WTC11 (cell line): Measurements from ENCODE around the gene THAP6.

Source experiments
- TF ChIP-seq, protein P1 (sequence below): sonication (generic); formaldehyde crosslinking; IDR thresholded peaks from 2 replicates; pipeline ENCODE4 v1.8.0; 2023; ENCODE audit warnings: missing genetic modification reagents
- TF ChIP-seq, protein P2 (sequence below): fragments of 200-600 bp; IDR thresholded peaks from 2 replicates; pipeline ENCODE4 v1.8.0; 2022; ENCODE audit warnings: antibody characterized with exemption

DNA sequence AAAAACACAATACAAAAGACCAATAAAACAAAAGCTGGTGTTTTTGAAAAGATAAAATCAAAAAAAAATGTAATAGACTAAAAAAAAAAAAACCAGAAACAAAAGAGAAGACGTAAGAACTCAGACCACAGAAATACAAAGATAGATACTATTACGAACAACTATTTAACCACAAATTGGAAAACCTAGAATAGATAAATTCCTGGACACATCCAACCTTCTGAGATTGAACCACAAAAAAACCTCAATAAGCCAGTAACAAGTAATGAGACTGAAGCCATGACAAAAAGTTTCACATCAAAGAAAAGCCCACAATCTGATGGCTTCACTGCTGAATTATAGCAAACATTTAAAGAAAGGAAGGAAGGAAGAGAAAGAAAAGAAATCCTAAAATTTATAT lies 16.2 kb upstream of the THAP6 start:
- TF ChIP-seq, protein P1, sequence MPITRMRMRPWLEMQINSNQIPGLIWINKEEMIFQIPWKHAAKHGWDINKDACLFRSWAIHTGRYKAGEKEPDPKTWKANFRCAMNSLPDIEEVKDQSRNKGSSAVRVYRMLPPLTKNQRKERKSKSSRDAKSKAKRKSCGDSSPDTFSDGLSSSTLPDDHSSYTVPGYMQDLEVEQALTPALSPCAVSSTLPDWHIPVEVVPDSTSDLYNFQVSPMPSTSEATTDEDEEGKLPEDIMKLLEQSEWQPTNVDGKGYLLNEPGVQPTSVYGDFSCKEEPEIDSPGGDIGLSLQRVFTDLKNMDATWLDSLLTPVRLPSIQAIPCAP (CRISPR knock-in tag): no peak
- TF ChIP-seq, protein P2, sequence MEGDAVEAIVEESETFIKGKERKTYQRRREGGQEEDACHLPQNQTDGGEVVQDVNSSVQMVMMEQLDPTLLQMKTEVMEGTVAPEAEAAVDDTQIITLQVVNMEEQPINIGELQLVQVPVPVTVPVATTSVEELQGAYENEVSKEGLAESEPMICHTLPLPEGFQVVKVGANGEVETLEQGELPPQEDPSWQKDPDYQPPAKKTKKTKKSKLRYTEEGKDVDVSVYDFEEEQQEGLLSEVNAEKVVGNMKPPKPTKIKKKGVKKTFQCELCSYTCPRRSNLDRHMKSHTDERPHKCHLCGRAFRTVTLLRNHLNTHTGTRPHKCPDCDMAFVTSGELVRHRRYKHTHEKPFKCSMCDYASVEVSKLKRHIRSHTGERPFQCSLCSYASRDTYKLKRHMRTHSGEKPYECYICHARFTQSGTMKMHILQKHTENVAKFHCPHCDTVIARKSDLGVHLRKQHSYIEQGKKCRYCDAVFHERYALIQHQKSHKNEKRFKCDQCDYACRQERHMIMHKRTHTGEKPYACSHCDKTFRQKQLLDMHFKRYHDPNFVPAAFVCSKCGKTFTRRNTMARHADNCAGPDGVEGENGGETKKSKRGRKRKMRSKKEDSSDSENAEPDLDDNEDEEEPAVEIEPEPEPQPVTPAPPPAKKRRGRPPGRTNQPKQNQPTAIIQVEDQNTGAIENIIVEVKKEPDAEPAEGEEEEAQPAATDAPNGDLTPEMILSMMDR: no peak
